Endothelial cell of umbilical vein (primary cell): ENCODE data around the gene IFT57. TPM values are rescaled to one million over a fixed set of nuclear protein-coding genes. Genes with fewer than 3 reads are reported as not detected.
A peak's percentile ranks its signal among the peaks of the same experiment; 100 is the strongest.

Source experiments
- BruUV-seq: library from RNA; stranded (reverse); fragments of 400-500 nt; replicated peaks from 2 replicates; lab custom pipeline; 2021; lab: Mats Ljungman, UMichigan
- CTCF ChIA-PET: fragments of 300-600, 350-600 bp; sonication (Branson Sonifier 250); formaldehyde crosslinking; loops from one replicate; lab custom pipeline; 2021; ENCODE audit warnings: antibody characterized with exemption, inconsistent platforms; lab: Charles Lee
- POLR2A ChIA-PET: fragments of 300-600, 350-600 bp; sonication (Branson Sonifier 250); formaldehyde crosslinking; loops from one replicate; lab custom pipeline; 2021; ENCODE audit warnings: antibody characterized with exemption, inconsistent platforms; lab: Charles Lee
- DNase-seq: peaks from one replicate; pipeline ENCODE4 v3.0.0-alpha.2; 2011; ENCODE audit warnings: low read depth, low spot score
- FAIRE-seq: peaks from 2 replicates; lab custom pipeline; 2011; peaks lifted over from hg19 to GRCh38; lab: Jason Lieb, UNC
- H2AFZ ChIP-seq: 2 replicates; pipeline ENCODE4 v1.6.0; 2012; ENCODE audit warnings: low read depth, low read length, control low read depth, inconsistent platforms
- H3K27ac ChIP-seq: 2 replicates; pipeline ENCODE4 v1.5.1; 2011; ENCODE audit warnings: low read depth, mild to moderate bottlenecking, control low read depth, low read length, moderate library complexity; ENCODE audit not compliant: insufficient read depth
- H3K27me3 ChIP-seq, 2 experiments: 2 replicates each; pipeline versions ENCODE4 v1.6.0 to v1.6.1; 2011; ENCODE audit warnings: low read length in 2 of 2, mixed read lengths in 1 of 2; ENCODE audit not compliant: control insufficient read depth in 2 of 2, insufficient read depth in 2 of 2
- H3K36me3 ChIP-seq, 2 experiments: 2 replicates in 1 of 2; 3 replicates in 1 of 2; pipeline ENCODE4 v1.5.1; 2011; ENCODE audit warnings: low read length in 2 of 2, mild to moderate bottlenecking in 1 of 2, moderate library complexity in 1 of 2; ENCODE audit not compliant: control insufficient read depth in 2 of 2, insufficient read depth in 2 of 2; ENCODE audit errors: extremely low read depth in 1 of 2
- H3K4me1 ChIP-seq: 3 replicates; pipeline ENCODE4 v1.5.1; 2011; ENCODE audit warnings: mild to moderate bottlenecking, low read length; ENCODE audit not compliant: control insufficient read depth, insufficient read depth; ENCODE audit errors: extremely low read depth
- H3K4me2 ChIP-seq: 2 replicates; pipeline ENCODE4 v1.6.1; 2011; ENCODE audit warnings: low read length, control low read depth, mixed read lengths; ENCODE audit not compliant: insufficient read depth
- H3K4me3 ChIP-seq, 3 experiments: fragments of 200-600 bp in 1 of 3; sonication (generic), shearing (Covaris generic) in 1 of 3; replicated peaks in 1 of 3; 2 replicates each; pipeline ENCODE4 v1.5.1; 2011 to 2016; ENCODE audit warnings: control low read depth in 3 of 3, low read length in 3 of 3, mild to moderate bottlenecking in 2 of 3, inconsistent platforms in 1 of 3, low read depth in 1 of 3, moderate library complexity in 1 of 3; ENCODE audit not compliant: insufficient read depth in 1 of 3
- H3K79me2 ChIP-seq: 2 replicates; pipeline ENCODE4 v1.6.0; 2012; ENCODE audit warnings: low read length, inconsistent platforms; ENCODE audit not compliant: control insufficient read depth, insufficient read depth
- H3K9ac ChIP-seq: replicated peaks from 2 replicates; pipeline ENCODE3; 2011; ENCODE audit warnings: low read length, control low read depth; ENCODE audit not compliant: insufficient read depth; ENCODE audit errors: extremely low read depth
- H3K9me1 ChIP-seq: replicated peaks from 3 replicates; pipeline ENCODE4 v1.6.0; 2011; ENCODE audit warnings: mild to moderate bottlenecking, low read length; ENCODE audit not compliant: control insufficient read depth, insufficient read depth; ENCODE audit errors: extremely low read depth
- H3K9me3 ChIP-seq: replicated peaks from 2 replicates; pipeline ENCODE4 v1.5.1; 2012; ENCODE audit warnings: low read length, inconsistent platforms; ENCODE audit not compliant: control insufficient read depth, insufficient read depth
- H4K20me1 ChIP-seq: replicated peaks from 2 replicates; pipeline ENCODE3; 2011; ENCODE audit warnings: mild to moderate bottlenecking, low read length; ENCODE audit not compliant: control insufficient read depth, insufficient read depth; ENCODE audit errors: extremely low read depth
- CTCF ChIP-seq, 2 donors: IDR thresholded peaks; 1 replicate in 1 of 2; 2 replicates in 1 of 2; pipeline ENCODE4 v1.5.1; 2011; ENCODE audit warnings: low read length in 2 of 2, mild to moderate bottlenecking in 2 of 2, moderate library complexity in 2 of 2, control low read depth in 1 of 2, inconsistent platforms in 1 of 2, low read depth in 1 of 2; ENCODE audit not compliant: insufficient read depth in 1 of 2; ENCODE audit errors: extremely low read depth in 1 of 2
- EZH2 ChIP-seq: IDR thresholded peaks from 2 replicates; pipeline ENCODE4 v1.6.1; 2012; ENCODE audit warnings: borderline replicate concordance, low read depth, mild to moderate bottlenecking, moderate library complexity, low read length, inconsistent platforms; ENCODE audit not compliant: severe bottlenecking
- FOS ChIP-seq: IDR thresholded peaks from 2 replicates; pipeline ENCODE4 v1.6.1; 2011; ENCODE audit warnings: mild to moderate bottlenecking, low read length, moderate library complexity, borderline replicate concordance; ENCODE audit not compliant: insufficient read depth
- GATA2 ChIP-seq: IDR thresholded peaks from 2 replicates; pipeline ENCODE4 v1.7.0; 2011; ENCODE audit warnings: low read depth, mild to moderate bottlenecking, moderate library complexity, mixed read lengths, low read length; ENCODE audit not compliant: insufficient read length, insufficient read depth
- JUN ChIP-seq: IDR thresholded peaks from 2 replicates; pipeline ENCODE4 v1.6.1; 2011; ENCODE audit warnings: borderline replicate concordance, low read depth; ENCODE audit not compliant: insufficient read length, insufficient read depth
- MYC ChIP-seq: IDR thresholded peaks from one replicate; pipeline ENCODE4 v1.6.1; 2011; ENCODE audit warnings: mild to moderate bottlenecking, low read depth, low read length
- POLR2A ChIP-seq: IDR thresholded peaks from 2 replicates; pipeline ENCODE4 v1.6.1; 2012; ENCODE audit warnings: low read depth, mild to moderate bottlenecking, control low read depth, low read length
- POLR2AphosphoS5 ChIP-seq: IDR thresholded peaks from 2 replicates; pipeline ENCODE4 v1.6.1; 2012; ENCODE audit warnings: low read depth, mild to moderate bottlenecking, control low read depth, low read length, moderate library complexity; ENCODE audit not compliant: insufficient read depth
- dilution Hi-C: fragments of 300-500 bp; cut with MboI; formaldehyde crosslinking; loops from one replicate; pipeline ENCODE4 v1.15.0; 2019; ENCODE audit warnings: low sequenced_read_pairs; ENCODE audit not compliant: extremely low pct_ligation_motif_present
- intact Hi-C: fragments of 100-400 bp; cut with micrococcal nuclease; formaldehyde crosslinking; loops from one replicate; pipeline ENCODE4 v1.10.0; 2022
- polyA plus RNA-seq, 4 experiments: library from polyadenylated mRNA; depleted of rRNA in 3 of 4; stranded (reverse) in 3 of 4; unstranded in 1 of 4; fragments of >200 nt; gene quantifications; 2 replicates each; pipeline versions ENCODE4 v1.2.1 to v1.2.3, GENCODE V29; 2011 to 2012; ENCODE audit warnings: missing spikeins in 1 of 4
- total RNA-seq: library from RNA; stranded (reverse); gene quantifications from 2 replicates; pipeline ENCODE4 v1.2.3, GENCODE V29; 2021
- TF ChIP-seq, protein P1 (sequence below): IDR thresholded peaks from 2 replicates; pipeline ENCODE4 v1.6.1; 2011; ENCODE audit not compliant: insufficient read depth, insufficient read length

Gene IFT57
- total and polyA plus RNA-seq, 2 donors (not counting 3 experiments of a cell fraction or from before 2014, with no cell fraction given): 15.2 to 25.1 TPM

GRCh38 chr3:108190346-108190745 is 31.9 kb downstream of the IFT57 start:
- BruUV-seq: no TSS peak
- no peak overlapping the region for H3K9ac ChIP-seq
- TF ChIP-seq FOS (no peak), MYC (no peak), CTCF (IDR thresholded peaks at IDR 0.05; ENCODE audit: extremely low read depth in 1 of 2, insufficient read depth in 1 of 2, low read depth in 1 of 2, low read length in 2 of 2) (no peak), EZH2 (no peak), JUN (no peak), GATA2 (no peak), POLR2A (no peak), POLR2AphosphoS5 (no peak)
- TF ChIP-seq, protein P1, sequence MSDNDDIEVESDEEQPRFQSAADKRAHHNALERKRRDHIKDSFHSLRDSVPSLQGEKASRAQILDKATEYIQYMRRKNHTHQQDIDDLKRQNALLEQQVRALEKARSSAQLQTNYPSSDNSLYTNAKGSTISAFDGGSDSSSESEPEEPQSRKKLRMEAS: no peak
- no peak overlapping the region for H3K4me3 ChIP-seq
- peaks cover 0 to 2% of the 10 kb centered on the region in 2 experiments for H3K36me3 ChIP-seq
- no peak overlapping the region for H2AFZ ChIP-seq
- FAIRE-seq (no peak), DNase-seq (peak; percentile 24)
- dilution Hi-C loops (no loop called here), intact Hi-C loops (no loop called here)
- no peak overlapping the region for H3K4me2 ChIP-seq
- H4K20me1 ChIP-seq: no peaks in the 10 kb centered on the region
- ChIA-PET POLR2A (no interaction called here), CTCF (no interaction called here)
- H3K27ac ChIP-seq: no peak overlapping the region
- H3K9me1 ChIP-seq: no peaks in the 10 kb centered on the region
- H3K9me3 ChIP-seq: no peaks in the 10 kb centered on the region
- H3K79me2 ChIP-seq: no peaks in the 10 kb centered on the region
- no peaks in the 10 kb centered on the region for H3K27me3 ChIP-seq
- no peaks in the 10 kb centered on the region for H3K4me1 ChIP-seq
